GM12865 (cell line): Measurements from ENCODE around the gene PARN.
"Not testable (repeated sequence)": the region's sequence is repeated elsewhere in the genome, so short reads cannot be mapped to it uniquely, and the experiment has no call there.

Experiments
- DNase-seq: peaks from one replicate; pipeline ENCODE4 v3.0.0; 2010; ENCODE audit warnings: low read depth
- H3K4me3 ChIP-seq: 2 replicates; pipeline ENCODE4 v1.5.1; 2011; ENCODE audit warnings: mild to moderate bottlenecking, low read depth, low read length, control low read depth
- TF ChIP-seq, protein P1 (sequence below): IDR thresholded peaks from 2 replicates; pipeline ENCODE4 v1.5.1; 2011; ENCODE audit warnings: low read length, control low read depth, low read depth, inconsistent platforms; ENCODE audit not compliant: insufficient read depth; ENCODE audit errors: missing control alignments

Gene PARN

DNA sequence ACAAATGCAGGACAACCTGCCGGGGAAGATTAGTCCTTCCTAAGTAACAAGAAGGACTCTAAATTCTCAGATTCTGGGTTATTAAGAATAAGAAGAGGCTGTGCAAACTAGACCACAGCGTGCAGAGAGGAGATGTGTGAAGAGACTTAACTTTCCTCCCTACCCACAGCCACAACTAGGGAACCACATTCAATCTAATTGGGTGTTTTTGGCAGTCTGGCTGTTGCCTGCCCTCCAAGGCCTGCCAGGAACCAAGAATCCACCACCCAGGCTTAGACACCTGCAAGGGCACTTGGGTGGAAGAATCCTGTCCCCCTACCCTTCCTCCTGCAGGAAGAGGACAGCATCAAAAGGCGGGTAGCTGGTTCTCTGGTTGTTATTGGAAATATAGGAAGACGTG, 202.0 kb downstream of the PARN start:
- TF ChIP-seq, protein P1, sequence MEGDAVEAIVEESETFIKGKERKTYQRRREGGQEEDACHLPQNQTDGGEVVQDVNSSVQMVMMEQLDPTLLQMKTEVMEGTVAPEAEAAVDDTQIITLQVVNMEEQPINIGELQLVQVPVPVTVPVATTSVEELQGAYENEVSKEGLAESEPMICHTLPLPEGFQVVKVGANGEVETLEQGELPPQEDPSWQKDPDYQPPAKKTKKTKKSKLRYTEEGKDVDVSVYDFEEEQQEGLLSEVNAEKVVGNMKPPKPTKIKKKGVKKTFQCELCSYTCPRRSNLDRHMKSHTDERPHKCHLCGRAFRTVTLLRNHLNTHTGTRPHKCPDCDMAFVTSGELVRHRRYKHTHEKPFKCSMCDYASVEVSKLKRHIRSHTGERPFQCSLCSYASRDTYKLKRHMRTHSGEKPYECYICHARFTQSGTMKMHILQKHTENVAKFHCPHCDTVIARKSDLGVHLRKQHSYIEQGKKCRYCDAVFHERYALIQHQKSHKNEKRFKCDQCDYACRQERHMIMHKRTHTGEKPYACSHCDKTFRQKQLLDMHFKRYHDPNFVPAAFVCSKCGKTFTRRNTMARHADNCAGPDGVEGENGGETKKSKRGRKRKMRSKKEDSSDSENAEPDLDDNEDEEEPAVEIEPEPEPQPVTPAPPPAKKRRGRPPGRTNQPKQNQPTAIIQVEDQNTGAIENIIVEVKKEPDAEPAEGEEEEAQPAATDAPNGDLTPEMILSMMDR: no peak
- H3K4me3 ChIP-seq: no peak overlapping the region
- DNase-seq: no peak

GRCh38 chr16:14427371-14427948, 202.6 kb downstream of the PARN start:
- no peak for DNase-seq
- no peak overlapping the region for H3K4me3 ChIP-seq
- TF ChIP-seq, protein P1: no peak

DNA sequence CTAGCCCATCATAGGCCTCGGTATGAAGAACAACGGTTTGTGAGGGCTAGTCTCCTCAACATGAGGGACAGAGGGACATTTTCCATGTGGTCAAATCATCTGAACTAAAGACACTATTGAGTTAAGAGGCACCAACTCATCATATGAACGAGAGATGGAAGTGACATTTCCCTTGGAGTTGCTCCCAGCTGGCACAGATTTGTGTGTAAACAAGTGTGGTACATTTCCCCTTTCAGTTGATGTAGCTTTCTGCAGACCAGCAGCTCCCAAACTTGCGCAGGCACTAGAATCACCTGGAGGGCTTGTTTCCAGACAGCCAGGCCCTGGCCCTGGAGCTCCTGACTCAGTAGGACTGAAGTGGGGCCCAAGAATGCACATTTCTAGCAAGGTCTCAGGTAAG, 205.5 kb downstream of the PARN start:
- no peak for DNase-seq
- no peak overlapping the region for H3K4me3 ChIP-seq
- TF ChIP-seq, protein P1: no peak

- no peak overlapping the region for H3K4me3 ChIP-seq
- TF ChIP-seq, protein P1: no peak
- no peak for DNase-seq
These were observed 206.7 kb downstream of the PARN start for GRCh38 chr16:14423344-14423743.

DNA sequence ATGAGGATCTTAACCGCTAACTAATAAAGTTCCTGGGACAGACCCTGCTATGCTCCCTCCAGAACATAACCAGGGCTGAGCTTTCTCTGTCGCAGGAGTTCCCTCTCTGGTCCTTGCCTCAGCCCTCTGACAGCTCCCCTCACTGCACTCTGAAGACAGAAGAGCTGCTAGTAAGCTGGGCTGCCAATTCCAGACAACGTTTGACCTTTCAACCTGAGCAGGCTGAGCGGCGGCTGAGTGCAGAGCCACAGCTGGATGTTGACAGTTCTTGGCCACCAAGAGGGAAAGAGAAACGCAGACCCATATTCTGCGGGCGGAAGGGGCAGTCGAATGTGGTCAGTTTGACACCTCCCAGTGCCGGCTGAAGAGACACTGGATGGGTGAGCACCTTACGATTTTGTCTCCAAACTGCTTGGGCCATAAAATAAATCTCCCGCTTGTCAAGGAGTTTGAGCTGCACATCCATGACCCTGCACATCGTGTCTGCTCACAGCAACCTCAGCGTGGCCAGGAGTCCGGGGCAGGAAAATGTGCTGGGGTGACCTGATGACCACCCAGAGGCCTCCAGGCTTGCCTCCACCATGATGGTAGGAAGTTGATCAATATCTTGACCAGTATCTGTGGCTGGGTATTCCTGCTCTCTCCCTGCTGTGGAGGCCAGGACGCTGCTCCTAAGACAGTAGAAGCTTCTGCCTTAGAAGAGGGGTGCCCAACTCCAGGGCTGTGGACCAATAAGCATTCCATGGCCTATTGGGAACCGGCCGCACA, 209.2 kb downstream of the PARN start:
- TF ChIP-seq, protein P1: no peak
- H3K4me3 ChIP-seq: no peak overlapping the region
- no peak for DNase-seq

- not testable (repeated sequence) for H3K4me3 ChIP-seq, DNase-seq
These were observed 209.8 kb downstream of the PARN start for GRCh38 chr16:14420243-14420642.

- no peak overlapping the region for H3K4me3 ChIP-seq
- TF ChIP-seq, protein P1: no peak
- DNase-seq: no peak
These were observed 210.2 kb downstream of the PARN start for GRCh38 chr16:14419817-14420216.
